ENCODE measurements around the gene CLBA1.

- TF ChIP-seq CTCF (conservative IDR thresholded peaks at IDR 0.05; ENCODE audit: low read length) (no peak), EZH2phosphoT487 (IDR thresholded peaks at IDR 0.05; ENCODE audit: borderline replicate concordance, low read depth, low read length) (no peak)
Measured at GRCh38 chr14:104985675-104986486, at the start of gene CLBA1.
